Testis (tissue), 3 donors: Measurements from ENCODE around the gene CPNE6. TPM values are rescaled to one million over a fixed set of nuclear protein-coding genes. Genes with fewer than 3 reads are reported as not detected.

Experiments
- DNase-seq: peaks from one replicate; pipeline ENCODE4 v3.0.0-alpha.2; 2019
- H3K27ac ChIP-seq, 2 donors: fragments of 200-600 bp; sonication (generic); one replicate each; pipeline ENCODE4 v1.5.1; 2019
- H3K27me3 ChIP-seq: fragments of 200-600 bp; sonication (generic); one replicate; pipeline ENCODE4 v1.5.1; 2019
- H3K36me3 ChIP-seq: fragments of 200-600 bp; sonication (generic); one replicate; pipeline ENCODE4 v1.5.1; 2017; ENCODE audit warnings: low read depth; ENCODE audit errors: missing control alignments
- H3K4me1 ChIP-seq: fragments of 200-600 bp; sonication (generic); one replicate; pipeline ENCODE4 v1.5.1; 2019
- H3K4me3 ChIP-seq, 2 donors: fragments of 200-600 bp; sonication (generic); one replicate each; pipeline ENCODE4 v1.5.1; 2017 to 2019
- H3K9me3 ChIP-seq: fragments of 200-600 bp; sonication (generic); one replicate; pipeline ENCODE4 v1.5.1; 2017
- CTCF ChIP-seq, 3 experiments: fragments of 450-650 bp in 2 of 3; fragments of 200-600 bp in 1 of 3; sonication (generic) in 1 of 3; IDR thresholded peaks; one replicate each; pipeline ENCODE4 v1.5.1; 2016 to 2019; ENCODE audit warnings: antibody characterized with exemption in 3 of 3, mild to moderate bottlenecking in 2 of 3, moderate library complexity in 1 of 3
- POLR2A ChIP-seq: fragments of 450-650 bp; IDR thresholded peaks from one replicate; pipeline ENCODE4 v1.6.1; 2017; ENCODE audit warnings: antibody characterized with exemption, mild to moderate bottlenecking, moderate library complexity
- WGBS, 2 donors: methylation state at CpG; one replicate each; pipeline ENCODE4 v1.1.5; 2018; 5-methylcytosine and 5-hydroxymethylcytosine counted together
- intact Hi-C: fragments of 100-400 bp; cut with DNase I; formaldehyde crosslinking; loops from one replicate; pipeline ENCODE4 v1.15.1; 2023; ENCODE audit warnings: low total_unique reads
- polyA plus RNA-seq: library from polyadenylated mRNA; stranded (reverse); fragments of 350-450 nt; fragmentation: Illumina TruSeq; extraction: RNeasy Lipid Tissue Mini Kit (QIAGEN cat#74804); gene quantifications from one replicate; pipeline ENCODE4 v1.2.3, GENCODE V29; 2014; ENCODE audit warnings: low read depth, low replicate concordance; ENCODE audit not compliant: insufficient read depth
- total RNA-seq, 2 donors: library from RNA; depleted of rRNA; stranded (reverse); fragments of >200 nt; gene quantifications; one replicate each; pipeline ENCODE4 v1.2.3, GENCODE V29; 2016

The CPNE6 gene
- total and polyA plus RNA-seq, 3 donors from 2014 or later: 0.12 to 5.7 (median 0.71) TPM

DNA sequence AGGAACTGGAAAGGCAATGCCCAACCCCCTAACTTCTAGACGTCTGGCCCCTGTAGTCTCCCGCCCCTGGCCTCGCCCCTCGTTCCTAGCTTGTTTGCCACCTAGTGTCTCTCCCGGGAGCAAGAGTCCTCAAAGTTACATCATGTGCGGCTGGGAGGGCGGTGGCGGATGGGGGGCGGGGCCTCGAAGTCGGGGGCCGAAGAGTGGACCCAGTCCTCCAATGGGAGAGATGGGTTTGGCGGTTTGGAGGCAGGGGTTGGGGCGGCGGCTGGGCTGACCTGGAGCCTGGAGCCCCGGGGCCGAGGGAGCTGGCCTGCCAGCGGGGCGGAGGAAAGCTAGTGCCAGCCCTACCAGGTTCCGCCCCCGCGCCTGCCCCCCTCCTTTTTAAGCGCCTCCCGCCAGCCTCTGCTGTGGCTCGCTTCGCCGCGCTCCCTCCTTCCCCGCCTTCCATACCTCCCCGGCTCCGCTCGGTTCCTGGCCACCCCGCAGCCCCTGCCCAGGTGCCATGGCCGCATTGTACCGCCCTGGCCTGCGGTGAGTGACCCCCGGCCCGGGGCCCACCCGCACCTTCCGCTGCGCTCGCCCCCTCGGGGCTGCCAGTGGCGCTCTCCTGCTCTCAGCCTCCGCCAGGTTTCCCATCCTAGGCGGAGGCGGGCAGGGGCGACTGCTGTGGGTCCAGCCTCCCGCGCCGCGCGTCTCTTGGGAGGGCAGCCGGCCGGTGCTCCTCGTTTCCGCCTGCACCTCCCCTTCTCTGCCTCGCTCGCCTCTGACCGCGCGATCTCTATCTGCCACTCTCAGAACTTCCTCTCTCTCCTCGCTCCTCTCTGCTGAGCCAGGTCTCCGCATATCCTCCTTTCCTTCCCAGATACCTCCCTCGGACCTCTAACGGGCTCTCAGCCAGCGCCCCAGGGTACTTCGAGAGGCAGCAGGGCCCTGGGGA is 22.8 kb downstream of the CPNE6 start, which contains the start of gene PCK2:
PCK2 (plus strand) TSS at position 411 of the 940 bp plus-strand sequence; CDS start at position 506, 95 bp downstream.
- H3K27me3 ChIP-seq: no peaks in the 10 kb centered on the region
- 0 to 1% methylated on average over 26 to 68 of the region's 68 CpGs for WGBS, 2 donors
- peak; percentile 82 for DNase-seq
- intact Hi-C loops: no loop called here
- H3K9me3 ChIP-seq: no peaks in the 10 kb centered on the region
- H3K4me1 ChIP-seq: peaks cover 12% of the 10 kb centered on the region
- no peaks in the 10 kb centered on the region for H3K36me3 ChIP-seq
- H3K4me3 ChIP-seq: peak within 1 kb of the TSS; percentile 54 to 89
- peak within 1 kb of the TSS; percentile 82 to 85 for H3K27ac ChIP-seq
- TF ChIP-seq POLR2A: no peak
- TF ChIP-seq CTCF (IDR thresholded peaks at IDR 0.05): no peak

DNA sequence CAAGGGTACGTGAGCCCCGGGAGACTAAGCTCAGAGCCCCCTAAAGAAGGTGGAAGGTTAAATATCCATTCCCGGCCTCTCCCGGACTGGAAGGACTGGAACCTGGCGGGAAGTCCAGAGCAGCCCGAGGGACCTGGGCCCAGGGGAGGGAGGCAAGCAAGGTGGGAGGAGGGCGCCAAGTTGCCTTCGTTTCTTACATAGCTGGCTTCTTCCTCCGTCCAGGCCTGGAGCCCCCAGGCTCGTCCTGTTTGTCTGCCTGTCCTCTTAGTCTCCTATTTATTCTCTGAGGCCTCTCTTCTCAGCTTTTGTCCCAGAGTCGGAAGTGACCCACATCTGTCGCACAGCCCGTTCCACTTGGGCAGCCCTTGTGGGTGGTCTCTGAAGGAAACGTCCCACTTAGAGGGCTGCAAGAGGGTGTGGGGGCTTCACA is 23.5 kb downstream of the CPNE6 start:
- no peaks in the 10 kb centered on the region for H3K9me3 ChIP-seq
- H3K27me3 ChIP-seq: no peaks in the 10 kb centered on the region
- peak overlapping the region; percentile 82 to 85 for H3K27ac ChIP-seq
- whole genome bisulfite sequencing, 2 donors: 12 to 13% methylated on average over 13 to 14 of the region's 14 CpGs
- no peaks in the 10 kb centered on the region for H3K36me3 ChIP-seq
- intact Hi-C loops: no loop called here
- DNase-seq: peak; percentile 22
- H3K4me3 ChIP-seq: peak overlapping the region; percentile 54 to 89
- peaks cover 12% of the 10 kb centered on the region for H3K4me1 ChIP-seq
- TF ChIP-seq POLR2A: no peak
- no peak for TF ChIP-seq CTCF (IDR thresholded peaks at IDR 0.05)

- 44 to 56% methylated on average over 8 to 12 of the region's 12 CpGs for WGBS, 2 donors
- Histone ChIP-seq H3K27me3 (no peaks in the 10 kb centered on the region), H3K9me3 (no peaks in the 10 kb centered on the region), H3K27ac (peak overlapping the region; percentile 82 to 85), H3K4me1 (peaks cover 12% of the 10 kb centered on the region), H3K36me3 (no peaks in the 10 kb centered on the region), H3K4me3 (peak overlapping the region in 1 of 2 donors; percentile 89)
- intact Hi-C loops: no loop called here
- TF ChIP-seq POLR2A: no peak
- no peak for TF ChIP-seq CTCF (IDR thresholded peaks at IDR 0.05)
- DNase-seq: peak; percentile 29
These were observed 24.1 kb downstream of the CPNE6 start for GRCh38 chr14:24095271-24096068.

DNA sequence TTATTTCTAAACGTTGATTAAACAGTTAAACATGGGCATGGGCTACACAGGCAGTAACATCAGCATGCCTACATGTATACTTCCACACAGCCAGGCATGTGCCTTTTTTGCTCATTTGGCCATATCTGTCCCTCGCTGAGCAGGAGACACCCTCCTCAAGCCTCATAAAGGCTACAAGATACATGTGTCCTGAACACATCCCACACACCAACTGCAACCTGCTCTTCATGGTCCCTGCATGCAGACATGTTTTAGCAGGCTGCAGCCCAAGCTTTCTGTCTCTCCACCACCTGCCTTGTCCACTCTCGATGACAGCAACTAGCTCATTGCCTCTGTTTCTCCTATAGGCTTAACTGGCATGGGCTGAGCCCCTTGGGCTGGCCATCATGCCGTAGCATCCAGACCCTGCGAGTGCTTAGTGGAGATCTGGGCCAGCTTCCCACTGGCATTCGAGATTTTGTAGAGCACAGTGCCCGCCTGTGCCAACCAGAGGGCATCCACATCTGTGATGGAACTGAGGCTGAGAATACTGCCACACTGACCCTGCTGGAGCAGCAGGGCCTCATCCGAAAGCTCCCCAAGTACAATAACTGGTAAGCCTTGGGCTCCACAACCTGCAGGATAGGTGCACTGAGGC is 25.3 kb downstream of the CPNE6 start:
- Histone ChIP-seq H3K4me3 (no peak overlapping the region), H3K36me3 (no peaks in the 10 kb centered on the region), H3K4me1 (peaks cover 12% of the 10 kb centered on the region), H3K27ac (no peak overlapping the region), H3K9me3 (no peaks in the 10 kb centered on the region), H3K27me3 (no peaks in the 10 kb centered on the region)
- TF ChIP-seq CTCF (IDR thresholded peaks at IDR 0.05): no peak
- no peak for TF ChIP-seq POLR2A
- DNase-seq: no peak
- WGBS, 2 donors: 93 to 97% methylated on average over 6 to 8 of the region's 8 CpGs
- intact Hi-C loops: no loop called here
